ENCODE results near the gene SAE1. TPM values are rescaled to one million over a fixed set of nuclear protein-coding genes. Genes with fewer than 3 reads are reported as not detected.

SAE1 gene
- polyA plus RNA-seq, 4 donors = 116 to 132 (median 122) TPM

DNA sequence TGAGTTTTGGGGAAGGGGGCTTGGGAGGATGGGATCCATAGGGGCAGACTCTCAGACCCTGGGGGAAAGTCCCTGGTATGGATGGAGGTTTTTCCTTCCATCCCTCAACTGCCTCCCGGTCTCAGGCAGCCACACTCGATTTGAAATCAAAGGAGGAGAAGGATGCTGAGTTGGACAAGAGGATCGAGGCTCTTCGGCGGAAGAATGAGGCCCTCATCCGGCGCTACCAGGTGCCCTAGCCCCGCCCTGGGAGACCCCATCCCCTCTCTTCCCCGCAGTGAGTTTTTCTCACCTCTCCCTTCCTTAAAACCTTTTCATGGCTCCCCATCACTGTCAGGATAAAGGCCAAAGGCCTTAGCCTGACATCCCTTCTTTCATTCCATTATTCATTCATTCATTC, 127.8 kb downstream of the SAE1 start:
- no peak for DNase-seq (ENCODE audit: low read depth in 4 of 4, low spot score in 3 of 4)

DNA sequence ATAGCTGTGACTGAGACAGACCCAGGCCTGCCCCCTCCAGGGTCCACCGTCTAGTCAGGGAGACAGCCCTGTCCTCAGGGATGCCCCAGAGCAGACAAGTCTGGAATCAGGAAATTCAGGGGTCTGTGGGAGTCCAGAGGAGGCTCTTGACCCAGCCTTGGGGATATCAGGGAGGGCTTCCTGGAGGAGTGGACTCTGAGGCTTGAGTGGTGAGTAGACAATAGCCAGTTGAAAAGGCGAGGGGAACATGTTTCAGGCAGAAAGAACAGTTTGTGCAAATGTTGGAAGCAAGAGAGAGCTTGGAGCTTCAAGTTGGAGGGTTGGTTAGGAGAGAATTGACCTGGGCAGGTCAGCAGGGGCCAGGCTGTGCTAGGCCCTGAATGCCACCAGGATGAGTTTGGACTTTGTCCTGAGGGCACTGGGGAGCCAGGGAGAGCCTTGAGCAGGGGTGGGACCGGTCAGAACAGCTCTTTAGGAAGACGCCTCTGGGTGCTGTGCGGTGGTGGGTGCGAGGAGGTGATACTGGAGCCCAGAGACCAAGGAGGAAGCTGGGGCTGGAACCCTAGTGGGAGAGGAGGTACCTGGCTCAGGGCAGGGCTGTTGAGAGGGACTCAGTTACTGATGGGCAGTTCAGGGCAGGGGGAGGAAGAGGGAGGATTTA, 128.4 kb downstream of the SAE1 start:
- DNase-seq (ENCODE audit: low read depth in 4 of 4, low spot score in 3 of 4) = no peak

Other genes with a start within 250 kb of the SAE1 start
- 1 to 10 TPM; 1.3 to 3.1 (median 1.4) TPM for gene NPAS1, start 111.0 kb upstream of the SAE1 start, polyA plus RNA-seq (ENCODE audit: insufficient read length in 4 of 4)
- gene TMEM160, start 82.2 kb upstream of the SAE1 start, polyA plus RNA-seq (ENCODE audit: insufficient read length in 4 of 4) = 10 to 100 TPM in 2 of 4 donors, 1 to 10 TPM in 2; 6.2 to 18.5 (median 9.0) TPM
- gene ZC3H4, start 17.1 kb upstream of the SAE1 start, polyA plus RNA-seq (ENCODE audit: insufficient read length in 4 of 4) = 10 to 100 TPM; 33.8 to 35.2 (median 34.6) TPM
- gene BBC3, start 100.4 kb downstream of the SAE1 start, polyA plus RNA-seq (ENCODE audit: insufficient read length in 4 of 4) = 1 to 10 TPM; 1.1 to 2.9 (median 1.6) TPM
- 10 to 100 TPM; 19.6 to 29.4 (median 22.0) TPM for gene CCDC9, start 125.7 kb downstream of the SAE1 start, polyA plus RNA-seq (ENCODE audit: insufficient read length in 4 of 4)
- 10 to 100 TPM in 1 of 4 donors, 1 to 10 TPM in 3; 6.5 to 11.7 (median 7.6) TPM for gene INAFM1, start 144.1 kb downstream of the SAE1 start, polyA plus RNA-seq (ENCODE audit: insufficient read length in 4 of 4)
- 1 to 10 TPM; 4.6 to 6.9 (median 5.2) TPM for gene C5AR1, start 179.0 kb downstream of the SAE1 start, polyA plus RNA-seq (ENCODE audit: insufficient read length in 4 of 4)
- under 1 TPM; 0.23 to 0.45 (median 0.29) TPM for gene C5AR2, start 201.3 kb downstream of the SAE1 start, polyA plus RNA-seq (ENCODE audit: insufficient read length in 4 of 4)
- 10 to 100 TPM; 11.6 to 17.5 (median 12.4) TPM for gene DHX34, start 218.5 kb downstream of the SAE1 start, polyA plus RNA-seq (ENCODE audit: insufficient read length in 4 of 4)

Data from right renal pelvis (tissue), 4 donors.